HT-29 (cell line): ENCODE data around the gene SERPINA1. TPM values are rescaled to one million over a fixed set of nuclear protein-coding genes. Genes with fewer than 3 reads are reported as not detected.
"Not testable (repeated sequence)": the region's sequence is repeated elsewhere in the genome, so short reads cannot be mapped to it uniquely, and the experiment has no call there.

ENCODE experiments used
- DNase-seq: peaks from one replicate; pipeline ENCODE4 v3.0.0-alpha.2; 2015; ENCODE audit warnings: low spot score
- total RNA-seq: library from RNA; depleted of rRNA; stranded (reverse); fragments of >200 nt; shearing (Covaris generic); gene quantifications from 2 replicates; pipeline ENCODE4 v1.2.3, GENCODE V29; 2014

The SERPINA1 gene
- total RNA-seq, 1 experiment from 2014 or later: 307 TPM

DNA sequence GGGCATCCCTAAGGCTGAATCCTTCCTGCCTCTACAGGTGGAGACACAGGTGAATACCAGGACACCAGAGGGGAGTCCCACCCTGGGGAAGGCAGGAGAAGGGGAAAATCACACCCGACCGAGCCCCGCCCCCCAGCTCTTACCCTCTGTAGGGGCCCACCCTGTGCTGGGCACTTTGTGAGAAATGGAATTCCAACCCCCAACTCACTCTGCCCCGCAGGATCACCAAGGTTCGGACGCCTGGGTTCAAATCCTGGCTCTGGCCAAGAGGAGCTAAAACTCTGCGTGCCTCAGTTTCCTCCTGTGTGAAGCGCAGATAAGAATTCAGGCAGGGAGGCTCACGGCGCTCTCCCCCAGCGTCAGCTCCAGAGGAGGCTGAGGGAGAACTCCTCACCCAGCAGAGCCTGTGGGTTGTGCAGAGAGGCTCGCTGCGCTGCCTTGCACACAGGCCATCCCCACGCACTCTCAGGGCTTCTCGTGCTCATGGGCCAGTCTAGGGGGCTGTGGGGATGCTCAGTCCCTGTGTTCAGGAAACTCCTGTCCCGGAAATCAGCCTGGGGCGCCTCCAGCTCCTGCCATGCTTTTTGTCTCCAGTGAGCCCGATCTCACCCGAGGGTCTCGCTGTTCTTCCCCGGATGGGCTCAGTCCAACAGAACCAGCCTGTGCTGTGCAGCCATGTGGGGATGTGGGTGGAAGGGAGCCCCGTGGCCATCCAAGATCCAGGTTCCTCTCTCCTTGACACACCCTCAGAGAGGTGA, 18.5 kb downstream of the SERPINA1 start:
- not testable (repeated sequence) for DNase-seq

DNA sequence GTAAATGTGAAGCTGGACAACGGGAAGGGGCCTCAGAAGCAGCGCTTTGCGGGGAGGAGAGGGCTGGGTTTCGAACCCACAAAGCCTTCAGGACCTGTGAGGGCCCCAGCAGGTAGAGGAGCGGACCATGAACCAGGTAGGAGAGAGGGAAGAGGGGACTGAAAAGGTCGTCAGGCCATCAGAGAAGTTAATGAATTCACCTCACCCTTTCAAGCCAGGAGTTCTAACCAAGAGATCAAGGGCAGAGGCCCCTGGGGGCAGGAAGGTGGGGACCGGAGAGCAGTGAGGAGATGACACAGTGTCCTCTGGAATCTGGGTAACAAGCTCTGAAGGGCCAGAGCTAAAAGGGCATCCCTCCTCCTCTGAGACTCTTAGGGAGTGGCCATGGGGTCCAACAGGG, 19.4 kb downstream of the SERPINA1 start:
- no peak for DNase-seq

DNA sequence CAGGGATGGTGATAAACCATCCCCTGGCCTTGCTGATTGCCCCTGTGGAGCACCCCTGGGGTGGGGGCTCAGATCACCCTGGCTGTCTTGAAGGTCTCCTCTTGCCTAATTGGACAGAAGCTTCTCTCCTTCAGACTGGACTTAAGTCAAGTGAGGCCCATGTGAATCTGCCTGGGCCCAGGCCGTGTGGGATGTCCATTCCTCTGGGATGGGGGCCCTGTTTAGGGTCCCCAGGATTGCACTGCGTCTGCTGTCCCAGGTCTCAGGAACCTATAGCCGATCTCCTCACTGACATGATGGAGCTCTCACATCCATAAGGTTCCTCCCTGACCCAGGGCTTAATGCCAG, 20.2 kb downstream of the SERPINA1 start:
- DNase-seq: no peak

GRCh38 chr14:94367347-94368242, 20.8 kb downstream of the SERPINA1 start:
- DNase-seq: no peak

DNA sequence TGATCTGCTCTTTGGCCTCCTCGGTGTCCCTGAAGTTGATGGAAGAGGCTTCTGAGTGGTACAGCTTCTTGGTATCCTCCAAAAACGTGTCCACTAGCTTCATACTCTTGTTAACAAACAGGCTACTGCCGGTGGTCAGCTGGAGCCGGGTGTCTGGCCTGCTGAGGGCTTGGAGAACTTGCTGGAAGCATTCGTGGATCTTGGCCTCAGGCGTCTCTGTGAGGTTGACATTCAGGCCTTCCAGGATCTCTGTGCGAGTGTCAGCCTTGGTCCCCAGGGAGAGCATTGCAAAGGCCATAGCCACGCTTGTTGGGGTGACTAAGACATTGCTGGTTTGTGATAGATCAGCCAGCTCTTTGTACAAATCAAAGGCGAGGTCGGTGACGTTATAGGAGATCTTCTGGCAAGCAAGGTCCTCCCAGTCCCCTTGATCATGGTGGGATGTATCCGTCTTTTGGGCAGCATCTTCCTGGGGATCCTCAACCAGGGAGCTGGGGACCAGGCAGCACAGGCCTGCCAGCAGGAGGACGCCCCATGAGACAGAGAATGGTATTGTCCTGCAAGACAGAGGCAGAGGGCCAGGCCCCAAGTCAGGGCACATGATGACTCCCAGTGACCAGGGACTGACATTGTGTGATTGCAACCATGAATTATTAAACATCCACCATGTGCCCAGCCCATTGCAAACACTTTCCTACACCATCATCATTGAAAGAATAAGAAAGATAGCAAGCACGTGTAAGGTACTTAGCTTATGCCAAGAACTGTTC, 22.1 kb downstream of the SERPINA1 start, which contains the start of gene SERPINA2:
Gene SERPINA2, minus strand, starts transcription at position 553 of the 770 bp plus-strand sequence.
- no peak for DNase-seq

- DNase-seq: no peak
Measured at GRCh38 chr14:94365624-94366023, 22.8 kb downstream of the SERPINA1 start.

- DNase-seq: no peak
Measured at GRCh38 chr14:94364964-94365363, 23.4 kb downstream of the SERPINA1 start.

- no peak for DNase-seq
Measured at GRCh38 chr14:94364037-94364436, 24.4 kb downstream of the SERPINA1 start.

DNA sequence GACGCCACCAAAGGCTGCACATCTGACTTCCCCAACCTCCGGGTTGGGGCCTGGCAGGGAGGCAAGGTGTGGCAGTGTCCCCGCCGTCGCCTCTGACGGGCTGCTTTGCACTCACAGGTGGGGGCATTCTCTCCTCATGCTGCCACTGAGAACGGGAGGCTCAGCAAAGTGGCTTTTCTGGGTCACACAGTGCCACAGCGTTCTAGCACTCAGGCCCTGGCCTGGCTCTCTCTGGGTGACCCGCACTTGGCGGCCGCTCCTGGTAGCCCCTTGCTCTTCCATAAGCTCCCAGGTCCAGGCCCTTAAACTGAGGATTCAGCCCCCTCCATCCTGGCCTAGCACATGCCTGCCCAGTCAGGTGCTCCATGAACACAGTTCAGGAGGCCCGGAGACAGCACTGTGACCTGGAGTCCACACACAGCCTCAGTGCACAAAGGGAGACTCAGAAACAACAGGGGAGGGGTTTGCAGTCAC, 25.2 kb downstream of the SERPINA1 start:
- DNase-seq: no peak

- DNase-seq: no peak
Measured at GRCh38 chr14:94362614-94363133, 25.7 kb downstream of the SERPINA1 start.

DNA sequence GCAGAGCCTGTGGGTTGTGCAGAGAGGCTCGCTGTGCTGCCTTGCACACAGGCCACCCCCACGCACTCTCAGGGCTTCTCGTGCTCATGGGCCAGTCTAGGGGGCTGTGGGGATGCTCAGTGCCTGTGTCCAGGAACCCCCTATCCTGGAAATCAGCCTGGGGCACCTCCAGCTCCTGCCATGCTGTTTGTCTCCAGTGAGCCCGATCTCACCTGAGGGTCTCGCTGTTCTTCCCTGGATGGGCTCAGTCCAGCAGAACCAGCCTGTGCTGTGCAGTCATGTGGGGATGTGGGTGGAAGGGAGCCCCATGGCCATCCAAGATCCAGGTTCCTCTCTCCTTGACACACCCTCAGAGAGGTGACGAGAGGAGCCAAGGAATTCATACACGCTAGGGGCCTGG, 26.7 kb downstream of the SERPINA1 start:
- DNase-seq: no peak

GRCh38 chr14:94360945-94361565, 27.3 kb downstream of the SERPINA1 start:
- DNase-seq: no peak

DNA sequence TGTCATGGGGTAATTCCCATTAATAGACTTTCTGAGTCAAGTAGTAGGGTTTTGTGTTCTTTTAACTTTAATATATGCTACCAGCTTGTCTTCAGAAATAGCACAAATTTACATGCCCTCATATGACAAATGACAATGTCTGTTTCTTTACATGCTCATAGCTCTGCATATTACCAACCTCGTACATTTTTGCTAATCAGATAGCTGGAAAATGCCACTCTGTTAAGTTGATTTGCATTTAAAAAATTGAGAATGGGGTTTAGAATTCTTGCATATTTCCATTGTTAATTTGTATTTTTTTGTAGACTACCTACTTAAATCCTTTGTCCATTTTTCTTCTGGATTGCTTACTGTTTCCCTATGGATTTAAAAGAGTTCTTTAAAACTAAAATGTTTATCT, 31.2 kb downstream of the SERPINA1 start:
- no peak for DNase-seq

- no peak for DNase-seq
Measured at GRCh38 chr14:94356379-94357056, 31.9 kb downstream of the SERPINA1 start.

- no peak for DNase-seq
Measured at GRCh38 chr14:94355191-94355794, 33.1 kb downstream of the SERPINA1 start.

GRCh38 chr14:94354638-94355185, 33.7 kb downstream of the SERPINA1 start:
- DNase-seq: no peak

- DNase-seq: not testable (repeated sequence)
Measured at GRCh38 chr14:94354190-94354589, 34.2 kb downstream of the SERPINA1 start.

GRCh38 chr14:94349276-94349675, 39.1 kb downstream of the SERPINA1 start:
- DNase-seq: no peak

DNA sequence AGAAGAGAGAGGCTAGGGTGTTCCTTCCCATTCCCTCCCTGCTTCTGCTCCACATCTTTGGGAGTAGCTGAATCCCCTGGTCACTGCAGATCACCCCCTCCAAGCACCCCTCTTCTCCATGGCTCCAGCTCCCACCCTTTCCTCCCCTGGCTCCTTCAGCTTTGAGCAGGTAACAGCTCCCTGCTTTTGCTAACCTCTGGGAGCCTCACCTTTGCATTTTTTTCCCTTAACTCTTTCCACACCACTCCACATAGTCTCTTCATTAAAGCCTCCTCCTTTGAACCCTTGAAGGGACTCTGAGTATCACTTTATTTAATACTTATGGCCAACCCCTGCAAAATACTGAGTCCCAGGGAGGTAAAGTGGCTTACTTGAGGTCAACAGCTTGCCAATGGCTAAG, 39.6 kb downstream of the SERPINA1 start:
- no peak for DNase-seq

DNA sequence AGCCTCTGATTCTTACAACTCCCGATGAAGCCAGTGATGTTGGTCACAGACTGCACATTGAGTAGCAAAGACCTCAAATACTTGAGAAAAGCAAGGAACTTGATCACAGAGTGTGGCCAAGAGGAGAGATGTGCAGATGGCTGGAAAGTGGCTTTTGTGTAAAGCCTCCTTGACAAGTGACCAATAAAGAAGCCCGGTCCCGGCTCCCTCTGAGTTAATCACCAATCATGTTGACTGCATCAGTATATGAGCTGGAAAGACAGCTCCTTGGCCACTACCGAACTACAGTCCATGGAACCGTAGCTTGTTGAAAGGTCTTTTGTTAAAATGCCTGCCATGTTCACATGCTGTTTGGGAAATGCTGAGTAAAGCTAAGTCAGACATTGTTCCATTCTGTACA, 41.6 kb downstream of the SERPINA1 start:
- no peak for DNase-seq
